Esophagus mucosa (tissue), 1 donor: ENCODE results near the gene GEN1. TPM values are rescaled to one million over a fixed set of nuclear protein-coding genes. Genes with fewer than 3 reads are reported as not detected.
"Not testable (repeated sequence)": the region's sequence is repeated elsewhere in the genome, so short reads cannot be mapped to it uniquely, and the experiment has no call there.

Experiments
- ATAC-seq: fragments of 200-7000 bp; cut with Tn5 transposase; one replicate; pipeline ENCODE4 v1.9.1; 2020
- total RNA-seq: library from RNA; stranded (reverse); gene quantifications from one replicate; pipeline ENCODE4 v1.2.4, GENCODE V29; 2023
- donor health status: DM: yes; HTN: yes; CAD: no.

Gene GEN1
- total RNA-seq, 1 donor from 2014 or later: 18.1 TPM

DNA sequence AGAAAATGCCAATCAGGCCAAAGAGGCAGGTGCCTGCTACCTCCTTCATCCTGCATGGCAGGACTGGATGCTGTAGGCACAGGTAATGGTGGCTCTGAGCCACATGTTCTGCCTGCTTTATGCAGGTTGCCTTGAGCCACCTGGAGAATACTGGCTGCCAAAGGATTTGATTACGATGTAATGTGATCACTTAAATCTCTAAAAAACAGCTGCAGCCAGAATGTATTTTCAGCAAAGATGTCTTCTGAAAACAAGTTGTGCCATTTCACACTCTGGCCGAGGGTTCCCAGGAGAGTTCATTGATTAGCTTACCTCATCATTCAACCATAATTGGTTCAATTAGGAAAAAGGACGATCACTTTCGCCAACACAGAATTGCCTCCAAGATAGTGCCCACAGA, 44.4 kb downstream of the GEN1 start:
- no peak for ATAC-seq

GRCh38 chr2:17799301-17800120, 45.6 kb downstream of the GEN1 start:
- no peak for ATAC-seq

DNA sequence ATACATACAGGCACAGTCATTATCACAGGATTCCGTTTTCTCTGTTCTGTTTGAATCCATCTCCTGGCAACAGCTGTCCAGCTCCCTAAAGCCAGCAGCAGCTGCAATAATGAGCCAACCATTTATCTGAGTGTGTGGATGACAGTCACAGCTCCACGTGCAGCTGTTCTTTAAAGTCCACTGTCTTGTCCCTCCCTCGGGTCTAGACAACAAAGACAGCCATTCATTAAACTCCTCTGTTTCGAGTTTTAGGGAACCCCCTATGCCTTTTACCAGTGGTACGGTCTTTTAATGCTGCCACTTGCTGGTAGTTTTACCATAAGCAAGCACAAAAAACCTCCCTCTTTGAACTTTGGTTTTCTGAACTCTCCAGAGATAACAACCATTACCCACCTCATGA, 46.3 kb downstream of the GEN1 start:
- ATAC-seq: no peak

DNA sequence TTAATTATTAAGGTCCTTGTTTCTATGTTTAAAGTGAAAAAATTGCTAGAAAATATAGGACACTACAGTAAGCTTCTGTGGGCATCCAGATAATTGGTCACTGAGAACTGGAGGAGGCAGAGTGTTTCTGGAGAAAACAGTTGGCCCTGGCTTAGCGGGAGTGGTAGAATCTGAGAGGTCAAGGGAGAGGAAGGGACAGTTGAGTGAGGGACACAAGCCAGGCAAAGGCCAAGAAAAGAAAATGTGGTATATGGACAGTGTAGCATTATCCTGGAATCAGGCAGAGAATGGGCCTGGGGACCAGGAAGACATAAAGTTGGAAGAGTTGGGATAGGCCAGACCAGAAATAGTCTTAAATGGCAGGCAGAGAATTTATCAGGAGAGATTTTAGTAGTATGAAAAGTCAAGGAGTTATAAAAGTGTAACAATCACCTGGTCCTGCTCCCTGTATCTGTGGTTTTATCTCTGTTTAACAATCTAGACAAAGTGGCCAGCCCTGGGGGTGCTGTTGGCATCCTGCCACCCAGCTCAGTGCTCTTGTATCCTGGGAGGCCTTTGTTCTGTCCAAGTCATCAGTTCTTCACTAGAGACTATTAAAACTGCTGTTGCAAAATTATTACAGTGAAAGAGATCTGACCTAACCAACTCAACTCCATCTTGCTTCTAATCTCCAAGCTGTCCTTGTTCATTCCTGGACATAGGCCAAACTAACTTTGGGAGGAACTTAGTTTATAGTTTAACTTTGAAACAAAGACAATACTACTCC, 46.9 kb downstream of the GEN1 start:
- ATAC-seq: no peak

GRCh38 chr2:17803497-17803896, 49.6 kb downstream of the GEN1 start:
- ATAC-seq: no peak

DNA sequence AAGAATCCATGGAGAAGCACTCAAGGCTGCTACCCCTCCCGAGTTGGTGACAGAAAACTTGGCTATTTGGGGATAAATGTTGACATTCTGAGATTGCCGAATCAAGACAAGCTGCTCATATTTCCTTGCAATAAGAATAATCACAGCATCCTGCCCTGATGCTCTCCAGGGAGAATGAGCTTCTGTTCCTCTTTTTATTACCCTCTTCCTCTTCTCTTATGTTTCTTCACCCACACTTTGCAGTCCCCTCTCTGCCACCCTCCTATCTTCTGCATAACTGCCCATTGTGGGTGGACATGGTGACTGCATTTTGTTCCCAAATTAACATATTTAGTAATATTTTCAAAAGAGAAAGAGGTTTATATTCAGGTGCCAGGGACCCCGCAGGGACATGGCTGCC, 50.4 kb downstream of the GEN1 start:
- no peak for ATAC-seq

GRCh38 chr2:17805166-17805565, 51.2 kb downstream of the GEN1 start:
- no peak for ATAC-seq

DNA sequence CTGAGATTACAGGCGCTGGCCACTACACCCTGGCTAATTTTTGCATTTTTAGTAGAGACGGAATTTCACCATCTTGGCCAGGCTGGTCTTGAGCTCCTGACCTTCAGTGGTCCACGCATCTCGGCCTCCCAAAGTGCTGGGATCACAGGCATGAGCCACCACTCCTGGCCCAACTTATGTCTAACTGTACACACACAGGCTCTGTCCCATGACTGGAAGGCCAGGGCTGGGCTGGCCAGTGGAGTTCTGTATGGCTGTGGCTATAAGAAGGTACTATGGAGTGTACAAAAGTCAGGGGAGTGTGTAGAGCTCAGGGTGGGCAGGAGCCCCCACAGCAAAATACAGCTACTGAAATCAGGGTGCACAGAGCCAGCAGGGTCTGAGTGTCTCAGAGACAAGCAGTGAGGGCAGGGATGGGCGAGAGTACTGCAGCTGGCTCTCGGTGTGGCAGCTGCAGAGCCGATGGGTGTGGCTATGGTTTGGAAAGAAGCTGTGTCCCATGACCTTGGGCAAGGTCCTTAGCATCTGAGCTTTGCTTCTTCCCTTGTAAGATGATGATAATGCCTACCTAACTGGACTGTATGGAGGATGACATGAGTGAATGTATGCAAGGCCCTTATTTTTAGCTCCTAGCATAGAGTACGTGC, 51.9 kb downstream of the GEN1 start:
- no peak for ATAC-seq

DNA sequence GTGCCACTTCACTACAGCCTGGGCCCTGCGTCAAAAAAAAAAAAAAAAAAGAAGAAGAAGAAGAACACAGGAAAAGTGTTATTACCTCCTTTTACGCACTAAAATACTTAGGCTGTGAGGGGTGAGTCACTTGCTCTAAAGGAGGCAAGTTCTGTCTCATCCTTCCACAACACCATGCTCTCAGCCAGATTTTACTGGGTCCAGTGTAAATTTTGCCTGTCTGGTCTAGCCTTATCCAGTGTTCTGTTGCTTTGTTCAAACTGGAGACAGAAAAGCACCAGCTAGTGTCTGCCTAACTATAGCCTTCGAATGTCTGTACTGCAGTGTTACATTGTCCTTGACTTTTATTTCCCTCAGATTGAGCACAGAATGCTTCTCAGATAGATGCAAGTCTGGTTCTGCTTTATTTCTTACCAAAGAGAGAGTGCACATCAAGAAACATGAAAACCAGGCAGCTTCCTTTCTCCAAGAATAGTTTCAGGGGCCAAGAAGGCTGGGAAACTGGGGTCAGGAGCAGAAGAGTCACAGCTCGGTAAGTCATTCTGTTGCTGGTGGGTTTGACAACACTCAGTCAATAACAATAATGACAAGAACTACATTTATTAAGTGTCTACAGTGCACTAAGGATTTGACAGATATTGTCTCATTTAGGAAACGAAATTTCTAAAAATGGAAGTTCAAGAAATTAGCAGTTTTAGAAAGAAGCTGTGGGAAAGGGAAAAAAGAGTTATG, 59.2 kb downstream of the GEN1 start:
- ATAC-seq: peak; percentile 87

- no peak for ATAC-seq
These were observed 60.0 kb downstream of the GEN1 start for GRCh38 chr2:17813742-17814473.

DNA sequence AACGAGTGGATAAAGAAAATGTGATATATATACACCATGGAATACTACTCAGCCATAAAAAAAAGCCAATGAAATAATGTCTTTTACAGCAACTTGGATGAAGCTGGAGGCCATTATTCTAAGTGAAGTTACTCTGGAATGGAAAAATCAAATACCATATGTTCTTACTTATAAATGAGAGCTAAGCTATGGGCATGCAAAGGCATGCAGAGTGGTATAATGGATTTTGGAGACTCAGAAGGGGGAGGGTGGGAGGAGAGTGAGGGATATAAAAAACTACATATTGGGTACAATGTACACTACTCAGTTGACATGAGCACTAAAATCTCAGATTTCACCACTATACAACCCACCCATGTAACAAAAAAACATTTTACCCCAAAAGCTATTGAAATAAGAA, 60.7 kb downstream of the GEN1 start:
- no peak for ATAC-seq

DNA sequence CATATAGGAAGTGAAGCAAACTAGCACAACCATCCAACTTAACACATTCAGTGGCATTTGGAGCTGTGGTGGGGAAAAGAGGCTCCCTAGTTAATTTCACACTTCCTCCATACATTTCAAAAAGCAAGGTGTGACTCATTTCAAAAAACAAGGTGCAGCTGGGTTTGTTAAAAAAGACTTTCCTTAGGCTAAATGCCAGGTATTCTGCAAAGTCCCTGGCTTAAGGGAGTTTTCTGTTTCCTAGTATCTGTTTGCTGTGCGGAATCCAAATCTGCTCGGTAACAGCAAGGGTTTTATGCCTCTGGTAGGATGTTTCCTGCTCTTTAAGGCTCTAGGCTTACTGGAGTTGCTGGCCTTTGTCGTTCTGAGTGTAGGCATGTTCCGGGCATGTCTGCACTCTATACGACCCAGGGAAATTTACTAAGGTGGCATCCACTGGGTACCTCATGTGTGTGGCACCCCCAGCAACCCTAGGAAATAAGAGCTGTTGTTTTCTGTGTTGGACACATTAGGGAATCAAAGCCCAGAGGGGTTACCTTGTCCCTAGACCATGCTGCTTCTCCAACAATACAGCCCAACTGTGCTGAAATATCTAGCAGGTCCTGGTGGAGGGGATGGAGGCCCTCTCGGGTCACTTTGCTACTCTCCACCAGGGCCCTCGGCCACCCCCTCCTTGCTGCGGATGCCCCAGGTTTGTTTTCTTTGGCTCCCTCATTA, 61.7 kb downstream of the GEN1 start:
- ATAC-seq: peak; percentile 90

DNA sequence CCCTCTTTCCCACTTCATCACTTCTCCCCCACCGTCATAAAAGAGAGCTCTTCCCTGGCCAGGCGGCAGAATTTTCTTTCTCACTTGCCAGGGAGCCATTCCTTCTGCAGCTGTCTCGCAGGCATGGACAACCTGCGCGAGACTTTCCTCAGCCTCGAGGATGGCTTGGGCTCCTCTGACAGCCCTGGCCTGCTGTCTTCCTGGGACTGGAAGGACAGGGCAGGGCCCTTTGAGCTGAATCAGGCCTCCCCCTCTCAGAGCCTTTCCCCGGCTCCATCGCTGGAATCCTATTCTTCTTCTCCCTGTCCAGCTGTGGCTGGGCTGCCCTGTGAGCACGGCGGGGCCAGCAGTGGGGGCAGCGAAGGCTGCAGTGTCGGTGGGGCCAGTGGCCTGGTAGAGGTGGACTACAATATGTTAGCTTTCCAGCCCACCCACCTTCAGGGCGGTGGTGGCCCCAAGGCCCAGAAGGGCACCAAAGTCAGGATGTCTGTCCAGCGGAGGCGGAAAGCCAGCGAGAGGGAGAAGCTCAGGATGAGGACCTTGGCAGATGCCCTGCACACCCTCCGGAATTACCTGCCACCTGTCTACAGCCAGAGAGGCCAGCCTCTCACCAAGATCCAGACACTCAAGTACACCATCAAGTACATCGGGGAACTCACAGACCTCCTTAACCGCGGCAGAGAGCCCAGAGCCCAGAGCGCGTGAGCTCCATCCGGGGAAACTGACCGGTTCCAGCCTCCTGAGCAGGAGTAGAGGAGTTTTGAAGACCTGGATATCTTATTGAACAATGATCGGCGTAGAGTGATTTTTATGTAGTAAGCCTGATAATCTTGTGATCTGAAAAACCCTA, 62.7 kb downstream of the GEN1 start, which contains the start of gene MSGN1:
MSGN1 (plus strand) TSS at position 65 of the 850 bp plus-strand sequence; CDS start at position 124, 59 bp downstream.
- ATAC-seq: no peak

DNA sequence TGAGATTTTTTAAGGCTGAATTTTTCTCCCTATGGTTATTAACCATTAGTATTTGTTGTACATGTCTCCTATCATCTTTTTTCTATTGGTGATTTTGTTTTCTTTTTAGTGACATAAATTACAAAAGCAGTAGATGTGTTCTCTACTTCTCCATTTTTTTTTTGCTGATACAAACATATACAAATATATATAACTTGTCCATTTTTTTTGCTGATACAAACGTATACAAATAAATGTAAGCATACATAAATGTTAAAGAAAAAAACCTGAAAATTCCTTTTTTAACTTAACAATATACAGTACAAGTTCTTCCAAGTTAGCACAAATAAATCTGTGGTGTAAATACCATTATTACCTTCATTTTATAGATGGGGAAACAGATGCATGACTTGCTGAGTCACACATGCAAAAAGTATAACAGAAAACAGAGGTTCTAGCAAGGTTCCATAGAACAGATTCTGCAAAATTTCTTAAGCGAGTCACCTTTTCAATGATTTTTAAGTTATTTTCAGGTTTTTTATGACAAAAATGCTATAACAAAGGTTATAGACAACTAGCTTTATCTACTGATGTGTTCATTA, 64.4 kb downstream of the GEN1 start:
- ATAC-seq: no peak

DNA sequence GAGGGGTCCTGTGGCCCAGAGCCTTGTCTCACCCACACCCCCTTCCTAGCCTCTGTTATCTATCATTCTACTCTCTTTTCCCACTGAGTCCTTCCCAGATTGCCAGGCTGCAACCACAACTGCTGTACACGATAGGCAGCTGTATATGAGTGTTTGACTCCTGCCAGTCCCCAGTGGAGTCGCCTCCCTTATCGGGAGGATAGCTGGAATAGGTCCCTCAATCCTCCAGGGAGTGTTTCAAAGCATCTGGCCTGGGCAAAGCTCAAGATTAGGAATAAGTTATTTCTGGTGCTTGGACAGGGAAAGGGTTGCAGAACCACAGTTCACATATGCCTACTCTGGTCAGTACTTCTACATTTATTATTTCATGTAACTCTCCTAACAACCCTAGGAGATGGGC, 67.1 kb downstream of the GEN1 start:
- no peak for ATAC-seq

DNA sequence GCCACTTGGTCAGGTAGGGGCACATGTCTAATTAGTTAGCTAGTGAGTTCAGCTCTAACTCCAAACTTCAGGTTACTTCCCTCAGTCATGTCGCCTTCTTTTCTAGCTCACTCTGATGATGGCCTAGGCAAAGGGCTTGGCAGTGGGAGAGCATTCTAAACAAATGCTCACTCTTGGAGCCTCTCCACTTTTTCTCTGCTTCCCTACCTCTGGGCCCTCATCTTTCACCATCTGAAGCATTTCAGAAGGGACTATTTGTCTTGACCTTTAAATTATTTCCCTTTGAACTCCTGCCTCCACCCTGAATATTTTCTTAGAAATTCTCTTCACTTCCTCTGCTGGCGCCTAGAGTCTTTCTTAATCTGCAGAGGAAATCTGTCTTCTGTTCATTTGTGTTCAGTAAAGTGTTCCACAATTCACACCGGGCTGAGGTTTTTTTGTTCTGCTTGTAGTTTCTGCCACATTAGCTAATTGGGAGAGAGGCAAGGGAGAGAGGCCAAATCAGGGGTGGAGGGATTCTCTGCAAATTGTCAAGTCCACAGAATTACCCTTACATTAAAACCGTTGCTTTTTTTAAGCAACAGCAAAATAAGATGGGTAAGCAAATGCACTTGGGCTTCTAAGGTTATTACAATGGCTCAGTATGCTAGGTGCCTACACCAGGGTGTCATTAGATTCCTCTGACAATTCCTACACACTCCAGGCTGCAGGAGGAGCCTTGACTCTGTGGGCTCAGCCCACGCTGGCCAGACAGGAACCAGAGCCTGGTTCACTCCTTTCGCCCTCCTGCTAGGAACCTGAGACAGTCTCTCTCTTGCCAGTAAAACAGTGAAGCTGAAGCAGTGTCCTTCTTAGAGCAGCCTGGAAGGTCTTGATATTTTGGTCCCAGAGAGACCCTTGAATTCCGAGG, 67.9 kb downstream of the GEN1 start:
- no peak for ATAC-seq

DNA sequence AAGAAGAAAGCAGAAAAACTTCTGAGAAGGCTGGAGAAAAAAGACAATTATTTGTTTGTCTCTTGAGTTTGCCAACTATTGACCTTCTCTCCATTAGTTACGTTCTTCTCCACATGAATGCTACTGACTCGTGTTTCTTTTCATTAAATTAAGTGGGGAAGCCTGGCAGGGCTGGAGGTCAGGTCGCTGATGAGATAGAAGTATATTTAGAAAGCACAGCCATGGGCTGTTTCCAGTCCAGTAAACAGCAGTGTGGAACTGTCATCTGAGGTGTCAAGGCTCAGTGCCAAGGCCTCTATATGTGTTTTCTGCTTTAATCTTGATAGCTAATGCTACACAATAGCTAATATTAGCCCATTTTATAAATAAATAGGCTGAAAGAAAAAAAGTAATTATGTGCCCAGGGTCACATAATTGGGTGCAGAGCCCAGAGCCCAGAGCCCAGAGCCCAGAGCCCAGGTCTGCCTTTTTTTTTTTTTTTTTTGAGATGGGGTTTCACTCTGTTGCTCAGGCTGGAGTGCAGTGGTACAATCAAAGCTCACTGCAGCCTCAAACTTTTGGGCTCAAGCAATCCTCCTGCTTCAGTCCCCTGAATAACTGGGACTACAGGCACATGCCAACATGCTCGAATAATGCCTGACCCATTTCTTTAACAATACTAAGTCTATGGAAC, 68.6 kb downstream of the GEN1 start:
- ATAC-seq: no peak

GRCh38 chr2:17823646-17824045, 69.7 kb downstream of the GEN1 start:
- ATAC-seq: not testable (repeated sequence)
